Fibroblast of lung (primary cell): Measurements from ENCODE around the gene TCF23. TPM values are rescaled to one million over a fixed set of nuclear protein-coding genes. Genes with fewer than 3 reads are reported as not detected.

ENCODE experiments used
- DNase-seq, 2 donors: peaks; one replicate each; pipeline versions ENCODE4 v3.0.0 to v3.0.0-alpha.2; 2010; ENCODE audit warnings: low read depth in 2 of 2
- H2AFZ ChIP-seq: 2 replicates; pipeline ENCODE4 v1.5.1; 2012; ENCODE audit warnings: low read length, control low read depth, inconsistent platforms
- H3K27ac ChIP-seq: 2 replicates; pipeline ENCODE4 v1.5.1; 2011; ENCODE audit warnings: low read length, control low read depth; ENCODE audit not compliant: insufficient read depth
- H3K27me3 ChIP-seq: 2 replicates; pipeline ENCODE4 v1.5.1; 2011; ENCODE audit warnings: mild to moderate bottlenecking, low read length; ENCODE audit not compliant: control insufficient read depth, insufficient read depth
- H3K36me3 ChIP-seq: 2 replicates; pipeline ENCODE4 v1.5.1; 2011; ENCODE audit warnings: low read length; ENCODE audit not compliant: control insufficient read depth, insufficient read depth
- H3K4me1 ChIP-seq: 2 replicates; pipeline ENCODE4 v1.5.1; 2011; ENCODE audit warnings: low read length; ENCODE audit not compliant: control insufficient read depth, insufficient read depth; ENCODE audit errors: extremely low read depth
- H3K4me2 ChIP-seq: 2 replicates; pipeline ENCODE4 v1.5.1; 2011; ENCODE audit warnings: low read length, control low read depth; ENCODE audit not compliant: insufficient read depth; ENCODE audit errors: extremely low read depth
- H3K4me3 ChIP-seq, 4 experiments: fragments of 200-600 bp in 1 of 4; sonication (generic) in 1 of 4; replicated peaks in 1 of 4; 2 replicates each; pipeline ENCODE4 v1.5.1; 2011 to 2016; ENCODE audit warnings: low read length in 4 of 4, low read depth in 3 of 4, mild to moderate bottlenecking in 3 of 4, control low read depth in 2 of 4, inconsistent platforms in 1 of 4, mixed read lengths in 1 of 4; ENCODE audit not compliant: insufficient read depth in 1 of 4; ENCODE audit errors: control extremely low read depth in 1 of 4
- H3K79me2 ChIP-seq: 2 replicates; pipeline ENCODE4 v1.5.1; 2012; ENCODE audit warnings: mild to moderate bottlenecking, low read length, inconsistent platforms; ENCODE audit not compliant: control insufficient read depth, insufficient read depth
- H3K9ac ChIP-seq: 2 replicates; pipeline ENCODE4 v1.5.1; 2011; ENCODE audit warnings: mild to moderate bottlenecking, low read length, control low read depth; ENCODE audit not compliant: insufficient read depth
- H3K9me3 ChIP-seq: 2 replicates; pipeline ENCODE4 v1.5.1; 2012; ENCODE audit warnings: low read depth, low read length; ENCODE audit not compliant: control insufficient read depth, insufficient read depth
- H4K20me1 ChIP-seq: 2 replicates; pipeline ENCODE4 v1.5.1; 2011; ENCODE audit warnings: low read length; ENCODE audit not compliant: control insufficient read depth, insufficient read depth; ENCODE audit errors: extremely low read depth
- CTCF ChIP-seq, 2 donors: IDR thresholded peaks in 1 of 2; conservative IDR thresholded peaks in 1 of 2; 1 replicate in 1 of 2; 2 replicates in 1 of 2; pipeline ENCODE4 v1.5.1; 2011 to 2012; ENCODE audit warnings: low read length in 2 of 2, control low read depth in 1 of 2, inconsistent platforms in 1 of 2, low read depth in 1 of 2, mild to moderate bottlenecking in 1 of 2
- EZH2 ChIP-seq: IDR thresholded peaks from 2 replicates; pipeline ENCODE4 v1.5.1; 2012; ENCODE audit warnings: low read length, control low read depth, mild to moderate bottlenecking; ENCODE audit errors: missing control alignments
- polyA plus RNA-seq, 2 donors: library from polyadenylated mRNA; depleted of rRNA in 1 of 2; stranded (reverse) in 1 of 2; unstranded in 1 of 2; fragments of >200 nt; gene quantifications; 2 replicates each; pipeline ENCODE4 v1.2.1, GENCODE V29; 2011 to 2012; ENCODE audit warnings: missing spikeins in 1 of 2
- total RNA-seq: library from RNA; depleted of rRNA; stranded (reverse); fragments of >200 nt; gene quantifications from 2 replicates; pipeline ENCODE4 v1.2.1, GENCODE V29; 2014

TCF23 gene
- total and polyA plus RNA-seq, 2 donors (not counting 1 experiment from before 2014, with no cell fraction given) = not detected

GRCh38 chr2:27149570-27150405, 984 bp downstream of the TCF23 start:
- TF ChIP-seq CTCF (conservative IDR thresholded peaks at IDR 0.05 in 1 of 2, IDR thresholded peaks at IDR 0.05 in 1 of 2; ENCODE audit: low read depth in 1 of 2, low read length in 2 of 2) = no peak
- TF ChIP-seq EZH2 = no peak
- no peak overlapping the region for H3K4me3 ChIP-seq
- no peak for DNase-seq
- no peaks in the 10 kb centered on the region for H3K9me3 ChIP-seq
- H3K4me1 ChIP-seq = no peaks in the 10 kb centered on the region
- peaks cover 30% of the 10 kb centered on the region for H3K27me3 ChIP-seq
- no peak overlapping the region for H2AFZ ChIP-seq
- H3K36me3 ChIP-seq = no peaks in the 10 kb centered on the region
- no peak overlapping the region for H3K9ac ChIP-seq
- no peak overlapping the region for H3K27ac ChIP-seq
- no peaks in the 10 kb centered on the region for H3K79me2 ChIP-seq
- no peak overlapping the region for H3K4me2 ChIP-seq
- no peaks in the 10 kb centered on the region for H4K20me1 ChIP-seq

GRCh38 chr2:27150639-27151230, 1.9 kb downstream of the TCF23 start:
- H3K9me3 ChIP-seq = no peaks in the 10 kb centered on the region
- no peak overlapping the region for H3K4me3 ChIP-seq
- H3K27ac ChIP-seq = no peak overlapping the region
- H3K79me2 ChIP-seq = no peaks in the 10 kb centered on the region
- TF ChIP-seq CTCF (conservative IDR thresholded peaks at IDR 0.05 in 1 of 2, IDR thresholded peaks at IDR 0.05 in 1 of 2; ENCODE audit: low read depth in 1 of 2, low read length in 2 of 2) (no peak), EZH2 (no peak)
- H2AFZ ChIP-seq = no peak overlapping the region
- no peaks in the 10 kb centered on the region for H3K36me3 ChIP-seq
- no peaks in the 10 kb centered on the region for H4K20me1 ChIP-seq
- DNase-seq = no peak
- no peak overlapping the region for H3K4me2 ChIP-seq
- no peak overlapping the region for H3K9ac ChIP-seq
- peaks cover 30% of the 10 kb centered on the region for H3K27me3 ChIP-seq
- no peaks in the 10 kb centered on the region for H3K4me1 ChIP-seq

GRCh38 chr2:27152102-27152795, 3.4 kb downstream of the TCF23 start:
- Histone ChIP-seq H3K9ac (no peak overlapping the region), H3K27me3 (peaks cover 30% of the 10 kb centered on the region), H2AFZ (no peak overlapping the region), H3K4me1 (no peaks in the 10 kb centered on the region), H3K79me2 (no peaks in the 10 kb centered on the region), H4K20me1 (no peaks in the 10 kb centered on the region), H3K9me3 (no peaks in the 10 kb centered on the region), H3K4me3 (no peak overlapping the region), H3K4me2 (no peak overlapping the region), H3K27ac (no peak overlapping the region), H3K36me3 (no peaks in the 10 kb centered on the region)
- DNase-seq = no peak
- TF ChIP-seq EZH2 (no peak), CTCF (conservative IDR thresholded peaks at IDR 0.05 in 1 of 2, IDR thresholded peaks at IDR 0.05 in 1 of 2; ENCODE audit: low read depth in 1 of 2, low read length in 2 of 2) (no peak)
